Activated CD4-positive, alpha-beta T cell treated with anti-CD3 and anti-CD28 coated beads, Interleukin-2, amount 10 ng/mL, durations not matched to agents 7 days and 5 days (primary cell): ENCODE results near the gene FBXO34. TPM values are rescaled to one million over a fixed set of nuclear protein-coding genes. Genes with fewer than 3 reads are reported as not detected.
"Not testable (repeated sequence)": the region's sequence is repeated elsewhere in the genome, so short reads cannot be mapped to it uniquely, and the experiment has no call there.

Experiments used
- CTCF ChIA-PET: fragments of 350-600 bp; sonication (Branson Sonifier 250); formaldehyde crosslinking; loops from one replicate; lab custom pipeline; 2021; ENCODE audit warnings: antibody characterized with exemption; lab: Charles Lee
- POLR2A ChIA-PET: fragments of 350-600 bp; sonication (Branson Sonifier 250); formaldehyde crosslinking; loops from one replicate; lab custom pipeline; 2021; ENCODE audit warnings: antibody characterized with exemption; lab: Charles Lee
- DNase-seq: peaks from one replicate; pipeline ENCODE4 v3.0.0-alpha.2; 2020
- H3K27ac Mint-ChIP-seq: one replicate; pipeline ENCODE4 v1.8.0; 2021; ENCODE audit warnings: mild to moderate bottlenecking, moderate library complexity, mixed read lengths
- H3K27me3 Mint-ChIP-seq: one replicate; pipeline ENCODE4 v1.8.0; 2021; ENCODE audit warnings: mixed read lengths
- H3K36me3 Mint-ChIP-seq: one replicate; pipeline ENCODE4 v1.8.0; 2021; ENCODE audit warnings: low read depth, mixed read lengths
- H3K4me1 Mint-ChIP-seq: one replicate; pipeline ENCODE4 v1.8.0; 2021; ENCODE audit warnings: mixed read lengths
- H3K4me3 Mint-ChIP-seq: one replicate; pipeline ENCODE4 v1.8.0; 2021; ENCODE audit warnings: mild to moderate bottlenecking, moderate library complexity, mixed read lengths
- H3K9me3 Mint-ChIP-seq: one replicate; pipeline ENCODE4 v1.8.0; 2021; ENCODE audit warnings: mixed read lengths
- total RNA-seq, 2 experiments: library from RNA; stranded (reverse); gene quantifications; one replicate each; pipeline ENCODE4 v1.2.3, GENCODE V29; 2021

The FBXO34 gene
- total RNA-seq, 2 experiments from 2014 or later = 23.0 to 23.6 TPM

GRCh38 chr14:55339770-55340169 lies 68.5 kb downstream of the FBXO34 start:
- Mint-ChIP-seq H3K36me3 (peaks cover 14% of the 10 kb centered on the region), H3K27me3 (no peaks in the 10 kb centered on the region), H3K4me3 (no peak overlapping the region), H3K9me3 (no peaks in the 10 kb centered on the region), H3K4me1 (peaks cover 57% of the 10 kb centered on the region), H3K27ac (peak overlapping the region; percentile 7)
- DNase-seq = no peak
- CTCF ChIA-PET = interaction anchor here (1.2 kb wide), 1 partner anchor 31 kb away, joined by 3 read pairs; no protein-coding TSS in a partner anchor
- POLR2A ChIA-PET = no interaction called here

- Mint-ChIP-seq H3K4me1 (peaks cover 54% of the 10 kb centered on the region), H3K9me3 (no peaks in the 10 kb centered on the region), H3K27me3 (no peaks in the 10 kb centered on the region), H3K36me3 (peaks cover 11% of the 10 kb centered on the region), H3K27ac (no peak overlapping the region), H3K4me3 (no peak overlapping the region)
- ChIA-PET CTCF (interaction anchor here (1.2 kb wide), 1 partner anchor 32 kb away, joined by 3 read pairs; no protein-coding TSS in a partner anchor), POLR2A (no interaction called here)
- DNase-seq = no peak
These were observed 69.3 kb downstream of the FBXO34 start for GRCh38 chr14:55340482-55340881.

GRCh38 chr14:55341781-55342180 lies 70.6 kb downstream of the FBXO34 start:
- H3K27ac Mint-ChIP-seq = no peak overlapping the region
- H3K27me3 Mint-ChIP-seq = no peaks in the 10 kb centered on the region
- ChIA-PET CTCF (interaction anchor here (0.5 to 1.1 kb wide), 2 partner anchors 19 to 92 kb away, joined by 4 to 7 read pairs; no protein-coding TSS in a partner anchor), POLR2A (no interaction called here)
- no peak for DNase-seq
- H3K4me1 Mint-ChIP-seq = peaks cover 46% of the 10 kb centered on the region
- H3K9me3 Mint-ChIP-seq = no peaks in the 10 kb centered on the region
- H3K36me3 Mint-ChIP-seq = peaks cover 5% of the 10 kb centered on the region
- H3K4me3 Mint-ChIP-seq = no peak overlapping the region

GRCh38 chr14:55344582-55345163 lies 73.5 kb downstream of the FBXO34 start:
- H3K4me1 Mint-ChIP-seq = peaks cover 39% of the 10 kb centered on the region

GRCh38 chr14:55347040-55347439 lies 75.8 kb downstream of the FBXO34 start:
- POLR2A ChIA-PET = no interaction called here

More at GRCh38 chr14:55344582-55345163, 73.5 kb downstream of the FBXO34 start:
- CTCF ChIA-PET = interaction anchor here (1.2 to 2.0 kb wide), 2 partner anchors 9 to 14 kb away, joined by 3 to 8 read pairs; no protein-coding TSS in a partner anchor
- H3K36me3 Mint-ChIP-seq, DNase-seq, H3K9me3 Mint-ChIP-seq, H3K27ac Mint-ChIP-seq, H3K27me3 Mint-ChIP-seq, POLR2A ChIA-PET, H3K4me3 Mint-ChIP-seq: not testable (repeated sequence)

DNA sequence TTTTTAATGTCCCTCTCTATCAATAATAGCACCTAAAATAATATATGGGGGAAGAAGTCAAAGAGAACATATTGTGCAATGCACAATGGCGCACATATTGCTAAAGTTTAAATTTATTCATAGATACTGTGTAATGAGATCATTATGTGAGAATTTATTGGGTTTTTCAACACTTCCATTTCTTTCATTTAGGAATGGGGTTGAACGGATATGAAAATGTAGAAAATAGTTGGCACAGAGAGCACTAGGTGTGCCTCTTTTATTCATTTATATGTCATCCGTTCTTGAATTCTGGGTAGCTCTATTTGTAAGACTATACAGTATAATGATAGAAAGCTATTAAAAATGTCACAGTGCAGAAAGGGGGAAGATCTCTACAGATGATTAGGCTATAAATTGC lies 76.5 kb downstream of the FBXO34 start:
- CTCF ChIA-PET = interaction anchor here (1.2 to 1.4 kb wide), 2 partner anchors 13 to 17 kb away, joined by 4 read pairs; no protein-coding TSS in a partner anchor
- DNase-seq = no peak
- Mint-ChIP-seq H3K4me1 (peaks cover 24% of the 10 kb centered on the region), H3K27me3 (no peaks in the 10 kb centered on the region), H3K4me3 (no peak overlapping the region), H3K27ac (no peak overlapping the region), H3K9me3 (no peaks in the 10 kb centered on the region), H3K36me3 (peaks cover 20% of the 10 kb centered on the region)
- POLR2A ChIA-PET = no interaction called here

More at GRCh38 chr14:55347040-55347439, 75.8 kb downstream of the FBXO34 start:
- H3K27ac Mint-ChIP-seq = no peak overlapping the region
- peaks cover 17% of the 10 kb centered on the region for H3K36me3 Mint-ChIP-seq
- H3K27me3 Mint-ChIP-seq = no peaks in the 10 kb centered on the region
- H3K4me3 Mint-ChIP-seq = no peak overlapping the region
- CTCF ChIA-PET = interaction anchor here (0.8 to 1.4 kb wide), 5 partner anchors 9 to 77 kb away, joined by 3 to 7 read pairs (median 4); no protein-coding TSS in a partner anchor
- H3K4me1 Mint-ChIP-seq = peaks cover 24% of the 10 kb centered on the region
- no peak for DNase-seq
- no peaks in the 10 kb centered on the region for H3K9me3 Mint-ChIP-seq

DNA sequence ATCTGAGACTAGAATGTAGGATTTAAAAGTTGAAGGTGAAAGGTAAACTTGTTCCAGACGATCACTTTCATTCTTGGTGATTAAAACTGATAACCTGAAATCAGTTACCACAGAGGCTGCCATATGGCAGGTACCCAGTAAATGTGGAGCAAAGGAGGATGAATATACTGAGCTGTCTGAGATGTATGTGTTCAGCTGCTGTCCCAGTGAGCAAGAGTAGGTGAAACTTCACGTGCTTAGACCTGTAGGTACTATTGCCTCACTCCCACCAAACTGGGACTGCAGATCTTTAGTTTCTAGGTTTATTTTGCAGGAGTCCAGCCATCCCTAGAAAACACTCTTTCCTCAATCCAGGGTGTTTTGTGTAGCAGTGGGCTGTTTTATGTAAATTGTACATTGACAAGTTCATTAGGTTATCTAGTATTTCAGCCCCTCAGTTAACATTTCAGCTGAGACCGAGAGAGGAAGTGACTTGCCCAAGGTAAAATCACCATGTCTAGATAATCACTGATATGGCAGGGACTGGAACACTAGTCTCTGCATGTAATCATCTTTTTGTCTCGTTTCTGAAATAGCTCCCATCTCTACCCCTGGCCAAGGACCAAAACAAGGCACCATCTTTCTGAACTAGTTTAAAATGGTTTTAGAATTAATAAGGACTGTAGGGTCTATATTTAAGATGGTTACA lies 77.7 kb downstream of the FBXO34 start:
- POLR2A ChIA-PET = no interaction called here
- DNase-seq = no peak
- Mint-ChIP-seq H3K4me3 (no peak overlapping the region), H3K36me3 (peaks cover 24% of the 10 kb centered on the region), H3K27ac (no peak overlapping the region), H3K9me3 (no peaks in the 10 kb centered on the region), H3K4me1 (peaks cover 35% of the 10 kb centered on the region), H3K27me3 (no peaks in the 10 kb centered on the region)
- CTCF ChIA-PET = interaction anchor here (1.3 kb wide), 1 partner anchor 10 kb away, joined by 6 read pairs; no protein-coding TSS in a partner anchor

DNA sequence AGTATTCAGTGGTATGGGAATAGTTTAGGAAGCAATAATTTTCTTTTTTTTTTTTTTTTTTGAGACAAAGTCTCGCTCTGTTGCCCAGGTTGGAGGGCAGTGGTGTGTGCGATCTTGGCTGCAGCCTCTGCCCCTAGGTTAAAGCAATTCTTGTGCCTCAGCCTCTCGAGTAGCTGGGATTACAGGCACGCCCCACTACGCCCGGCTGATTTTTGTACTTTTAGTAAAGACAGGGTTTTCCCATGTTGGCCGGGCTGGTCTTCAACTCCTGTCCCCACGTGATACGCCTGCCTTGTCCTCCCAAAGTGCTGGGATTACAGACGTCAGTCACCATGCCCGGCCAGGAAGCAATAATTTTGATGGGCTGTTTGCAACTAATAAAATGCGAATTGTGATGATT lies 78.3 kb downstream of the FBXO34 start:
- CTCF ChIA-PET = interaction anchor here (0.6 to 1.3 kb wide), 3 partner anchors 9 to 58 kb away, joined by 3 to 6 read pairs (median 4); no protein-coding TSS in a partner anchor
- no peak overlapping the region for H3K27ac Mint-ChIP-seq
- POLR2A ChIA-PET = no interaction called here

DNA sequence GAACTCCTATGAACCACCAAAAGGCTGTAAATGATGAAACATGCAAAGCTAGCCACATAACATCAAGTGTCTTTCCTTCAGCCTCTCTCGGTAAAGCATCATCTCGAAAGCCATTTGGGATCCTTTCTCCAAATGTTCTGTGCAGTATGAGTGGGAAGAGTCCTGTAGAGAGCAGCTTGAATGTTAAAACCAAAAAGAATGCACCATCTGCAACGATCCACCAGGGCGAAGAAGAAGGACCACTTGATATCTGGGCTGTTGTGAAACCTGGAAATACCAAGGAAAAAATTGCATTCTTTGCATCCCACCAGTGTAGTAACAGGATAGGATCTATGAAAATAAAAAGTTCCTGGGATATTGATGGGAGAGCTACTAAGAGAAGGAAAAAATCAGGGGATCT lies 79.2 kb downstream of the FBXO34 start:
- ChIA-PET POLR2A (no interaction called here), CTCF (interaction anchor here (0.6 to 1.3 kb wide), 4 partner anchors 8 to 111 kb away, joined by 3 to 6 read pairs (median 4); no protein-coding TSS in a partner anchor)
- DNase-seq = no peak
- Mint-ChIP-seq H3K27me3 (no peaks in the 10 kb centered on the region), H3K36me3 (peaks cover 26% of the 10 kb centered on the region), H3K4me3 (no peak overlapping the region), H3K4me1 (peaks cover 40% of the 10 kb centered on the region), H3K9me3 (no peaks in the 10 kb centered on the region), H3K27ac (no peak overlapping the region)

More for the DNA sequence above, 78.3 kb downstream of the FBXO34 start:
- H3K27me3 Mint-ChIP-seq = no peaks in the 10 kb centered on the region
- no peak for DNase-seq
- peaks cover 27% of the 10 kb centered on the region for H3K36me3 Mint-ChIP-seq
- H3K4me3 Mint-ChIP-seq = no peak overlapping the region
- H3K9me3 Mint-ChIP-seq = no peaks in the 10 kb centered on the region
- peaks cover 41% of the 10 kb centered on the region for H3K4me1 Mint-ChIP-seq

GRCh38 chr14:55351111-55351510 lies 79.9 kb downstream of the FBXO34 start:
- no peaks in the 10 kb centered on the region for H3K9me3 Mint-ChIP-seq

DNA sequence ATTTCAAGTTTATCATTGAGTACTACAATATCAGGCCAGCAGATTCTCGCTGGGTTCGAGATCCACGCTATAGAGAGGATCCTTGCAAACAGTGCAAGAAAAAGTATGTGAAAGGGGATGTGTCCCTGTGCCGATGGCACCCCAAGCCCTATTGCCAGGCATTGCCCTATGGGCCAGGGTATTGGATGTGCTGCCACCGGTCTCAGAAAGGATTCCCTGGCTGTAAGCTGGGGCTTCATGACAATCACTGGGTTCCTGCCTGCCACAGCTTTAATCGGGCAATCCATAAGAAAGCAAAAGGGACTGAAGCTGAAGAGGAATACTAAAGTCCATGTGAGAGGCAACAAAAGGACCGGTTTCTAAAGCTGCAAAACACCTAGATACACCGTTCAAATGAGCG lies 81.0 kb downstream of the FBXO34 start:
- POLR2A ChIA-PET = interaction anchor here (0.7 kb wide), 1 partner anchor 15 kb away, joined by 3 read pairs; no protein-coding TSS in a partner anchor
- DNase-seq = no peak
- Mint-ChIP-seq H3K4me1 (peaks cover 48% of the 10 kb centered on the region), H3K27me3 (no peaks in the 10 kb centered on the region), H3K9me3 (no peaks in the 10 kb centered on the region), H3K4me3 (no peak overlapping the region), H3K27ac (no peak overlapping the region), H3K36me3 (peaks cover 26% of the 10 kb centered on the region)
- CTCF ChIA-PET = interaction anchor here (1.1 kb wide), 1 partner anchor 16 kb away, joined by 4 read pairs; no protein-coding TSS in a partner anchor

More at GRCh38 chr14:55351111-55351510, 79.9 kb downstream of the FBXO34 start:
- Mint-ChIP-seq H3K27me3 (no peaks in the 10 kb centered on the region), H3K36me3 (peaks cover 26% of the 10 kb centered on the region), H3K27ac (no peak overlapping the region), H3K4me1 (peaks cover 41% of the 10 kb centered on the region), H3K4me3 (no peak overlapping the region)
- DNase-seq = no peak
- CTCF ChIA-PET = interaction anchor here (0.6 to 0.9 kb wide), 2 partner anchors 13 to 18 kb away, joined by 3 read pairs; no protein-coding TSS in a partner anchor
- POLR2A ChIA-PET = no interaction called here

DNA sequence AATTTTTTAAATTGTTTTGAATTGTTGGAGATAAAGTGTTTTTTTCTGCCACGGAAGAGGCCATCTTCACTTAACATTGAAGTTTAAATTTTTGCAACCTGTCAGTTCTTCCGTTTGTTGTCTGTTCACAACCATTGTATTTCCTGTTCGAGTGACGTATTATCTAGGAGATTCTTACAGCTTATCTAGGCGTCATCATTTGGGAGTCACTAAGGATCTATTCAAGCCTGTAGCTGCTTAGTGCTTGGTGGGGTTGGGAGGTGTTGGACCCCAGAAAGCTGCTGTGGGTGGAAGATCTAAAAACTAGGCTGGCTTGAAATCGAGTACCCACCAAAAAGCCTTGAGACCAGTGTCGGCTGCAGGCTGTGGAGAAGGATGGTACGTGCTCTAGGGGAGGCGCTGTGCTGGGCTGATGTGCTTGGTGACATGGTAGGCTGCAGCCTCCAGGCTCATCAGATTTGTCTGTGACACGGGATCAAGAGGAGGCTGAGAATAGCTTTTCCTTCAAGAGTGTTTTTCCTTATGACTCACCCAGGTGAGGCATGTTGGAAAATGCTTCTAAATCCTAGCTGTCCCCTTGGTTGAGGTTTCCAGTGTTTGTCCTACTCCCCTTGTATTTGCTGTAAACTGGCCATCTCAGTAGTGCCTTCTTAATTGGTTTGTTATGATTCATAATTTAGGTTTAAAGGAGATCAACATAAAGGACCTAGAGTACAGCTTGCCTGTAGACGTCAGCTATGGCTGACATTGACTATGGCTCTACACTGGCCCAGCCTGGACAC lies 82.7 kb downstream of the FBXO34 start:
- ChIA-PET CTCF (interaction anchor here (0.6 to 3.6 kb wide), 22 partner anchors 10 to 303 kb away, joined by 3 to 30 read pairs (median 4); partner anchors contain the start of gene FBXO34), POLR2A (no interaction called here)
- DNase-seq = no peak
- Mint-ChIP-seq H3K4me1 (peaks cover 36% of the 10 kb centered on the region), H3K27ac (peak overlapping the region; percentile 84), H3K4me3 (no peak overlapping the region), H3K9me3 (no peaks in the 10 kb centered on the region), H3K36me3 (peaks cover 26% of the 10 kb centered on the region), H3K27me3 (no peaks in the 10 kb centered on the region)
